Measurements from ENCODE around the gene RBKS. TPM values are rescaled to one million over a fixed set of nuclear protein-coding genes. Genes with fewer than 3 reads are reported as not detected.
A peak's percentile ranks its signal among the peaks of the same experiment; 100 is the strongest.
"Not testable (repeated sequence)": the region's sequence is repeated elsewhere in the genome, so short reads cannot be mapped to it uniquely, and the experiment has no call there.

The RBKS gene
- total RNA-seq, 1 donor from 2014 or later: 0.83 TPM

GRCh38 chr2:27885234-27885633, 5.0 kb downstream of the RBKS start:
- Mint-ChIP-seq H3K4me1 (ENCODE audit: unreplicated experiment) (peaks cover 42% of the 10 kb centered on the region), H3K27ac (ENCODE audit: unreplicated experiment) (peak overlapping the region; percentile 3), H3K36me3 (ENCODE audit: unreplicated experiment) (peaks cover 5% of the 10 kb centered on the region), H3K4me3 (ENCODE audit: unreplicated experiment) (no peak overlapping the region), H3K27me3 (ENCODE audit: unreplicated experiment) (no peaks in the 10 kb centered on the region), H3K9me3 (ENCODE audit: unreplicated experiment) (peaks cover 8% of the 10 kb centered on the region)
- TF ChIP-seq CTCF (IDR thresholded peaks at IDR 0.05): no peak
- no peak for DNase-seq (ENCODE audit: extremely low spot score, unreplicated experiment)

GRCh38 chr2:27884601-27885000, 5.6 kb downstream of the RBKS start:
- Mint-ChIP-seq H3K36me3 (ENCODE audit: unreplicated experiment) (peaks cover 5% of the 10 kb centered on the region), H3K4me3 (ENCODE audit: unreplicated experiment) (no peak overlapping the region), H3K9me3 (ENCODE audit: unreplicated experiment) (peaks cover 9% of the 10 kb centered on the region), H3K4me1 (ENCODE audit: unreplicated experiment) (peaks cover 35% of the 10 kb centered on the region), H3K27me3 (ENCODE audit: unreplicated experiment) (no peaks in the 10 kb centered on the region), H3K27ac (ENCODE audit: unreplicated experiment) (no peak overlapping the region)
- no peak for DNase-seq (ENCODE audit: extremely low spot score, unreplicated experiment)
- no peak for TF ChIP-seq CTCF (IDR thresholded peaks at IDR 0.05)

- H3K27ac Mint-ChIP-seq (ENCODE audit: unreplicated experiment); DNase-seq (ENCODE audit: extremely low spot score, unreplicated experiment); H3K27me3 Mint-ChIP-seq (ENCODE audit: unreplicated experiment); H3K36me3 Mint-ChIP-seq (ENCODE audit: unreplicated experiment); H3K4me3 Mint-ChIP-seq (ENCODE audit: unreplicated experiment): not testable (repeated sequence)
- peaks cover 16% of the 10 kb centered on the region for H3K4me1 Mint-ChIP-seq (ENCODE audit: unreplicated experiment)
- peaks cover 15% of the 10 kb centered on the region for H3K9me3 Mint-ChIP-seq (ENCODE audit: unreplicated experiment)
These were observed 7.6 kb downstream of the RBKS start for GRCh38 chr2:27882584-27882922.

GRCh38 chr2:27881815-27882583, 8.2 kb downstream of the RBKS start:
- not testable (repeated sequence) for DNase-seq (ENCODE audit: extremely low spot score, unreplicated experiment); H3K4me3 Mint-ChIP-seq (ENCODE audit: unreplicated experiment); H3K27me3 Mint-ChIP-seq (ENCODE audit: unreplicated experiment); H3K27ac Mint-ChIP-seq (ENCODE audit: unreplicated experiment); H3K36me3 Mint-ChIP-seq (ENCODE audit: unreplicated experiment)
- peaks cover 15% of the 10 kb centered on the region for H3K9me3 Mint-ChIP-seq (ENCODE audit: unreplicated experiment)
- H3K4me1 Mint-ChIP-seq (ENCODE audit: unreplicated experiment): peaks cover 10% of the 10 kb centered on the region

GRCh38 chr2:27878825-27879224, 11.4 kb downstream of the RBKS start:
- Mint-ChIP-seq H3K4me1 (ENCODE audit: unreplicated experiment) (no peaks in the 10 kb centered on the region), H3K9me3 (ENCODE audit: unreplicated experiment) (peaks cover 21% of the 10 kb centered on the region), H3K36me3 (ENCODE audit: unreplicated experiment) (peaks cover 5% of the 10 kb centered on the region), H3K4me3 (ENCODE audit: unreplicated experiment) (no peak overlapping the region), H3K27me3 (ENCODE audit: unreplicated experiment) (no peaks in the 10 kb centered on the region), H3K27ac (ENCODE audit: unreplicated experiment) (no peak overlapping the region)
- TF ChIP-seq CTCF (IDR thresholded peaks at IDR 0.05): no peak
- no peak for DNase-seq (ENCODE audit: extremely low spot score, unreplicated experiment)

- TF ChIP-seq CTCF (IDR thresholded peaks at IDR 0.05): no peak
- Mint-ChIP-seq H3K9me3 (ENCODE audit: unreplicated experiment) (peaks cover 13% of the 10 kb centered on the region), H3K4me1 (ENCODE audit: unreplicated experiment) (no peaks in the 10 kb centered on the region), H3K4me3 (ENCODE audit: unreplicated experiment) (no peak overlapping the region), H3K27ac (ENCODE audit: unreplicated experiment) (no peak overlapping the region), H3K36me3 (ENCODE audit: unreplicated experiment) (no peaks in the 10 kb centered on the region), H3K27me3 (ENCODE audit: unreplicated experiment) (no peaks in the 10 kb centered on the region)
- no peak for DNase-seq (ENCODE audit: extremely low spot score, unreplicated experiment)
These were observed 14.9 kb downstream of the RBKS start for GRCh38 chr2:27875089-27875881.
